Testis (tissue), 2 donors: Measurements from ENCODE around the gene COL4A1.

Experiments
- CTCF ChIP-seq, 3 experiments: fragments of 450-650 bp in 2 of 3; fragments of 200-600 bp in 1 of 3; sonication (generic) in 1 of 3; IDR thresholded peaks; one replicate each; pipeline ENCODE4 v1.5.1; 2016 to 2019; ENCODE audit warnings: antibody characterized with exemption in 3 of 3, mild to moderate bottlenecking in 2 of 3, moderate library complexity in 1 of 3
- POLR2A ChIP-seq: fragments of 450-650 bp; IDR thresholded peaks from one replicate; pipeline ENCODE4 v1.6.1; 2017; ENCODE audit warnings: antibody characterized with exemption, mild to moderate bottlenecking, moderate library complexity

GRCh38 chr13:110334256-110334655 lies 27.3 kb upstream of the COL4A1 start:
- TF ChIP-seq CTCF (IDR thresholded peaks at IDR 0.05) (no peak), POLR2A (no peak)
